Measurements from ENCODE around the gene PFN3. TPM values are rescaled to one million over a fixed set of nuclear protein-coding genes. Genes with fewer than 3 reads are reported as not detected.

PFN3 gene
- total and polyA plus RNA-seq, 12 donors: not detected

- no peaks in the 10 kb centered on the region for H3K9me3 ChIP-seq (replicated peaks in 1 of 3)
- intact Hi-C loops (cut with DNase I): no loop called here
Measured at GRCh38 chr5:177359451-177359851, 41.0 kb downstream of the PFN3 start.

GRCh38 chr5:177358370-177358819, 42.1 kb downstream of the PFN3 start:
- H3K27ac ChIP-seq: no peak overlapping the region
- no peaks in the 10 kb centered on the region for H3K36me3 ChIP-seq (replicated peaks in 1 of 2)
- H3K9me3 ChIP-seq (replicated peaks in 1 of 3): no peaks in the 10 kb centered on the region
- peaks cover 9% of the 10 kb centered on the region in 2 donors for H3K4me1 ChIP-seq (replicated peaks in 1 of 2)
- no peaks in the 10 kb centered on the region for H3K27me3 ChIP-seq
- intact Hi-C loops (cut with DNase I): no loop called here
- 10 to 22% (median 20%) methylated on average over 1 to 5 of the region's 5 CpGs for WGBS, 4 donors
- TF ChIP-seq CTCF (IDR thresholded peaks at IDR 0.05) (no peak), POLR2A (IDR thresholded peaks at IDR 0.05) (no peak)
- no peak for DNase-seq
- peak overlapping the region in 1 of 4 donors; percentile 40 for H3K4me3 ChIP-seq

More at GRCh38 chr5:177359451-177359851, 41.0 kb downstream of the PFN3 start:
- H3K36me3 ChIP-seq (replicated peaks in 1 of 2): no peaks in the 10 kb centered on the region
- no peak for TF ChIP-seq POLR2A (IDR thresholded peaks at IDR 0.05)
- TF ChIP-seq CTCF (IDR thresholded peaks at IDR 0.05): no peak
- H3K4me3 ChIP-seq: no peak overlapping the region
- no peak for DNase-seq
- peaks cover 13% of the 10 kb centered on the region in 2 donors for H3K4me1 ChIP-seq (replicated peaks in 1 of 2)
- no peaks in the 10 kb centered on the region for H3K27me3 ChIP-seq
- 72 to 82% (median 76%) methylated on average over 5 to 6 of the region's 6 CpGs for WGBS, 4 donors
- no peak overlapping the region for H3K27ac ChIP-seq

GRCh38 chr5:177357459-177358351, 42.8 kb downstream of the PFN3 start, which contains the start of gene RGS14:
Gene RGS14, plus strand, starts transcription at chr5:177357924. Its CDS starts 101 bp downstream, at chr5:177358025.
- no peaks in the 10 kb centered on the region for H3K36me3 ChIP-seq (replicated peaks in 1 of 2)
- DNase-seq: peak in 1 of 7 donors; percentile 20
- no peak for TF ChIP-seq CTCF (IDR thresholded peaks at IDR 0.05)
- TF ChIP-seq POLR2A (IDR thresholded peaks at IDR 0.05): no peak
- no peaks in the 10 kb centered on the region for H3K27me3 ChIP-seq
- intact Hi-C loops (cut with DNase I): no loop called here
- peak within 1 kb of the TSS in 1 of 4 donors; percentile 40 for H3K4me3 ChIP-seq
- H3K9me3 ChIP-seq (replicated peaks in 1 of 3): no peaks in the 10 kb centered on the region
- WGBS, 4 donors: 37 to 65% (median 46%) methylated on average over 22 to 37 of the region's 37 CpGs
- H3K27ac ChIP-seq: no peak within 1 kb of the TSS
- H3K4me1 ChIP-seq (replicated peaks in 1 of 2): peaks cover 2 to 3% of the 10 kb centered on the region in 2 donors

GRCh38 chr5:177357146-177357458, 43.4 kb downstream of the PFN3 start:
- no peak for TF ChIP-seq POLR2A (IDR thresholded peaks at IDR 0.05)
- no peak for TF ChIP-seq CTCF (IDR thresholded peaks at IDR 0.05)
- Histone ChIP-seq H3K4me1 (replicated peaks in 1 of 2) (peaks cover 0 to 2% of the 10 kb centered on the region in 2 donors), H3K27me3 (no peaks in the 10 kb centered on the region), H3K4me3 (no peak overlapping the region), H3K36me3 (replicated peaks in 1 of 2) (no peaks in the 10 kb centered on the region), H3K9me3 (replicated peaks in 1 of 3) (no peaks in the 10 kb centered on the region), H3K27ac (no peak overlapping the region)
- WGBS, 4 donors: 71 to 86% (median 82%) methylated on average over 3 to 5 of the region's 5 CpGs
- DNase-seq: no peak
- intact Hi-C loops (cut with DNase I): no loop called here

All from adrenal gland (tissue), 12 donors.